Measurements from ENCODE around the gene AFAP1L2.

GRCh38 chr10:114356126-114356525, 48.2 kb downstream of the AFAP1L2 start:
- TF ChIP-seq CTCF (IDR thresholded peaks at IDR 0.05) = no peak
- TF ChIP-seq POLR2A (IDR thresholded peaks at IDR 0.05) = no peak
